Measurements from ENCODE around the gene RIC8A. TPM values are rescaled to one million over a fixed set of nuclear protein-coding genes. Genes with fewer than 3 reads are reported as not detected.

The RIC8A gene
- total and polyA plus RNA-seq, 2 of the 13 experiments (the other 11 are each of a cell fraction or from before 2014, with no cell fraction given): 62.1 to 63.8 TPM

GRCh38 chr11:236774-237767, 29.6 kb downstream of the RIC8A start, which contains the start of gene PSMD13 (continued):
- TF ChIP-seq NR2F6 (IDR thresholded peaks at IDR 0.05): no peak
- TF ChIP-seq NR2F6 (CRISPR knock-in tag; IDR thresholded peaks at IDR 0.05): no peak
- no peak for TF ChIP-seq ZNF839 (CRISPR knock-in tag; IDR thresholded peaks at IDR 0.05; ENCODE audit: borderline replicate concordance)
- peak; percentile 96; the same call in 1 of the 2 replicates for TF ChIP-seq NFE2L1 (CRISPR knock-in tag; IDR thresholded peaks at IDR 0.05; ENCODE audit: borderline replicate concordance)
- TF ChIP-seq ZNF713 (CRISPR knock-in tag; IDR thresholded peaks at IDR 0.05): peak; percentile 69; the same call in 1 of the 2 replicates
- TF ChIP-seq ZFY (CRISPR knock-in tag; IDR thresholded peaks at IDR 0.05): peak; percentile 78
- TF ChIP-seq, protein P1, sequence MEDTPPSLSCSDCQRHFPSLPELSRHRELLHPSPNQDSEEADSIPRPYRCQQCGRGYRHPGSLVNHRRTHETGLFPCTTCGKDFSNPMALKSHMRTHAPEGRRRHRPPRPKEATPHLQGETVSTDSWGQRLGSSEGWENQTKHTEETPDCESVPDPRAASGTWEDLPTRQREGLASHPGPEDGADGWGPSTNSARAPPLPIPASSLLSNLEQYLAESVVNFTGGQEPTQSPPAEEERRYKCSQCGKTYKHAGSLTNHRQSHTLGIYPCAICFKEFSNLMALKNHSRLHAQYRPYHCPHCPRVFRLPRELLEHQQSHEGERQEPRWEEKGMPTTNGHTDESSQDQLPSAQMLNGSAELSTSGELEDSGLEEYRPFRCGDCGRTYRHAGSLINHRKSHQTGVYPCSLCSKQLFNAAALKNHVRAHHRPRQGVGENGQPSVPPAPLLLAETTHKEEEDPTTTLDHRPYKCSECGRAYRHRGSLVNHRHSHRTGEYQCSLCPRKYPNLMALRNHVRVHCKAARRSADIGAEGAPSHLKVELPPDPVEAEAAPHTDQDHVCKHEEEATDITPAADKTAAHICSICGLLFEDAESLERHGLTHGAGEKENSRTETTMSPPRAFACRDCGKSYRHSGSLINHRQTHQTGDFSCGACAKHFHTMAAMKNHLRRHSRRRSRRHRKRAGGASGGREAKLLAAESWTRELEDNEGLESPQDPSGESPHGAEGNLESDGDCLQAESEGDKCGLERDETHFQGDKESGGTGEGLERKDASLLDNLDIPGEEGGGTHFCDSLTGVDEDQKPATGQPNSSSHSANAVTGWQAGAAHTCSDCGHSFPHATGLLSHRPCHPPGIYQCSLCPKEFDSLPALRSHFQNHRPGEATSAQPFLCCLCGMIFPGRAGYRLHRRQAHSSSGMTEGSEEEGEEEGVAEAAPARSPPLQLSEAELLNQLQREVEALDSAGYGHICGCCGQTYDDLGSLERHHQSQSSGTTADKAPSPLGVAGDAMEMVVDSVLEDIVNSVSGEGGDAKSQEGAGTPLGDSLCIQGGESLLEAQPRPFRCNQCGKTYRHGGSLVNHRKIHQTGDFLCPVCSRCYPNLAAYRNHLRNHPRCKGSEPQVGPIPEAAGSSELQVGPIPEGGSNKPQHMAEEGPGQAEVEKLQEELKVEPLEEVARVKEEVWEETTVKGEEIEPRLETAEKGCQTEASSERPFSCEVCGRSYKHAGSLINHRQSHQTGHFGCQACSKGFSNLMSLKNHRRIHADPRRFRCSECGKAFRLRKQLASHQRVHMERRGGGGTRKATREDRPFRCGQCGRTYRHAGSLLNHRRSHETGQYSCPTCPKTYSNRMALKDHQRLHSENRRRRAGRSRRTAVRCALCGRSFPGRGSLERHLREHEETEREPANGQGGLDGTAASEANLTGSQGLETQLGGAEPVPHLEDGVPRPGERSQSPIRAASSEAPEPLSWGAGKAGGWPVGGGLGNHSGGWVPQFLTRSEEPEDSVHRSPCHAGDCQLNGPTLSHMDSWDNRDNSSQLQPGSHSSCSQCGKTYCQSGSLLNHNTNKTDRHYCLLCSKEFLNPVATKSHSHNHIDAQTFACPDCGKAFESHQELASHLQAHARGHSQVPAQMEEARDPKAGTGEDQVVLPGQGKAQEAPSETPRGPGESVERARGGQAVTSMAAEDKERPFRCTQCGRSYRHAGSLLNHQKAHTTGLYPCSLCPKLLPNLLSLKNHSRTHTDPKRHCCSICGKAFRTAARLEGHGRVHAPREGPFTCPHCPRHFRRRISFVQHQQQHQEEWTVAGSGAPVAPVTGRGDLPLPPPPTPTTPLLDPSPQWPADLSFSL (CRISPR knock-in tag; IDR thresholded peaks at IDR 0.05): no peak
- no peak for TF ChIP-seq ZNF615 (CRISPR knock-in tag; IDR thresholded peaks at IDR 0.05; ENCODE audit: borderline replicate concordance)
- TF ChIP-seq, protein P2, sequence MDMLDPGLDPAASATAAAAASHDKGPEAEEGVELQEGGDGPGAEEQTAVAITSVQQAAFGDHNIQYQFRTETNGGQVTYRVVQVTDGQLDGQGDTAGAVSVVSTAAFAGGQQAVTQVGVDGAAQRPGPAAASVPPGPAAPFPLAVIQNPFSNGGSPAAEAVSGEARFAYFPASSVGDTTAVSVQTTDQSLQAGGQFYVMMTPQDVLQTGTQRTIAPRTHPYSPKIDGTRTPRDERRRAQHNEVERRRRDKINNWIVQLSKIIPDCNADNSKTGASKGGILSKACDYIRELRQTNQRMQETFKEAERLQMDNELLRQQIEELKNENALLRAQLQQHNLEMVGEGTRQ (IDR thresholded peaks at IDR 0.05; ENCODE audit: low read depth, low read length): no peak
- TF ChIP-seq, protein P2 (CRISPR knock-in tag; IDR thresholded peaks at IDR 0.05; ENCODE audit: borderline replicate concordance): no peak
- peak; percentile 96 for TF ChIP-seq ARID4A (CRISPR knock-in tag; IDR thresholded peaks at IDR 0.05; ENCODE audit: borderline replicate concordance)
- TF ChIP-seq ZNF101 (CRISPR knock-in tag; IDR thresholded peaks at IDR 0.05; ENCODE audit: borderline replicate concordance, low read depth): no peak
- TF ChIP-seq NR2F1 (CRISPR knock-in tag; IDR thresholded peaks at IDR 0.05): no peak
- no peak for TF ChIP-seq ATF7-NPFF (CRISPR knock-in tag; IDR thresholded peaks at IDR 0.05; ENCODE audit: low read depth)
